Left kidney (tissue), 8 donors: ENCODE results near the gene HPS1. TPM values are rescaled to one million over a fixed set of nuclear protein-coding genes. Genes with fewer than 3 reads are reported as not detected.
A peak's percentile ranks its signal among the peaks of the same experiment; 100 is the strongest.

Source experiments
- DNase-seq: peaks from one replicate; pipeline ENCODE4 v3.0.0-alpha.2; 2013
- long read RNA-seq, 8 donors: transcript quantifications; one replicate each; lab custom pipeline, GENCODE V29; 2026
- polyA plus RNA-seq: library from polyadenylated mRNA; unstranded; fragments of 120-200 nt; gene quantifications from one replicate; pipeline ENCODE4 v1.2.1, GENCODE V29; 2013; ENCODE audit not compliant: insufficient read length

HPS1 gene
- 33.0 TPM for polyA plus RNA-seq
- long read RNA-seq, donor 1, partial matches to known transcripts, result 5 of 10 reads
- long read RNA-seq, donor 1, other reads (novel, unspliced or antisense), result 0 of 10 reads
- long read RNA-seq, donor 2, partial matches to known transcripts, result 0 of 2 reads
- long read RNA-seq, donor 2, other reads (novel, unspliced or antisense), result 0 of 2 reads
- long read RNA-seq, donor 3, partial matches to known transcripts, result 0 of 5 reads
- long read RNA-seq, donor 3, other reads (novel, unspliced or antisense), result 0 of 5 reads
- long read RNA-seq, donor 4, partial matches to known transcripts, result 0 of 1 reads
- long read RNA-seq, donor 4, other reads (novel, unspliced or antisense), result 0 of 1 reads
- long read RNA-seq, donor 5, partial matches to known transcripts, result 12 of 21 reads
- long read RNA-seq, donor 5, other reads (novel, unspliced or antisense), result 0 of 21 reads
- long read RNA-seq, donor 6, partial matches to known transcripts, result 8 of 14 reads
- long read RNA-seq, donor 6, other reads (novel, unspliced or antisense), result 0 of 14 reads
- long read RNA-seq, donor 7, transcript HPS1-207 (4 exons, 922 nt), result major isoform, 6 of 7 reads
- long read RNA-seq, donor 7, partial matches to known transcripts, result 0 of 7 reads
- long read RNA-seq, donor 7, other reads (novel, unspliced or antisense), result 0 of 7 reads
- long read RNA-seq, donor 8, partial matches to known transcripts, result 5 of 7 reads
- long read RNA-seq, donor 8, other reads (novel, unspliced or antisense), result 0 of 7 reads

DNA sequence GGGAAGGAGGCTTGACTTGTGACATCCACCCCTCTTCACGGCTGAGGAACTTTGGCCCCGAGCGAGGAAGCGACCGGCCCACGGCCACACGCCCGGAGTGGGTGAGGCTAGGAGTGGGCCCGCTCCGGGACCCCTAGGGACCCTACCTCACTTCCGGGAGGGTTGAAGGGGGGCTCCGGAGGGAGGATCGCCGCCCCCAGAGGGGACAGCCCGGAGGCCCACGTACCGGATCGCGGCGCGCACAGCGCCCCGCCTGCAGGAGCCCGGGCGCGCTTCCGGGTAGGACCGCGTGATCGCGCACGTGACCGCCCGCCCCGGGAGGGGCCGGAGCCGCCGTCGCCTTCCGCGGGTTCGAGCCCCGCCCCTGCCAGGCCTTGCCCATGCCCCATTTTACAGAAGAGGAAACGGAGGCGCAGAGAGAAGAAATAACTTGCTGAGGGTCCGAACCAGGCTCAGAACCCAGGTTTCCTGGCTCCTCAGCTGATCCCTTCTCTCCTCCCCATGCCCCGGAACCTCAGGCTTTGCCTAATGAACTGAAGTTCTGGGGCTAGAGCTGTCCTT, at the start of gene HPS1:
Gene HPS1, minus strand, starts transcription at position 275 of the 561 bp plus-strand sequence. CDS start 3,695 bp downstream, outside the sequence.
- DNase-seq, result peak; percentile 62

DNA sequence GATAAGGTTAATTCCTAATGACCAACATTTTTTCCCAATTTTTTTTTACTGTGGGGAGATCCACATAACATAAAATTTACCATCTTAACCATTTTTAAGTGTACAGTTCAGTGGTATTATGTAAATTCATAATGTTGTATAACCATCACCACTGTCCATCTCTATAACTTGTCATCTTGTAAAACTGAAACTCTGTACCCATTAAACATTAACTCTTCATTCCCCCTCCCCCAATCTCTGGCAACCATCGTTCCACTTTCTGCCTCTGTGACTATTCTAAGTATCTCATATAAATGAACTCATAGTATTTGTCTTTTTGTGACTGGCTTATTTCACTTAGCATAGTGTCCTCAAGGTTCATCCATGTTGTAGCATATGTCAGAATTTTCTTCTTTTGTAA, 46.0 kb upstream of the HPS1 start:
- DNase-seq, result no peak

DNA sequence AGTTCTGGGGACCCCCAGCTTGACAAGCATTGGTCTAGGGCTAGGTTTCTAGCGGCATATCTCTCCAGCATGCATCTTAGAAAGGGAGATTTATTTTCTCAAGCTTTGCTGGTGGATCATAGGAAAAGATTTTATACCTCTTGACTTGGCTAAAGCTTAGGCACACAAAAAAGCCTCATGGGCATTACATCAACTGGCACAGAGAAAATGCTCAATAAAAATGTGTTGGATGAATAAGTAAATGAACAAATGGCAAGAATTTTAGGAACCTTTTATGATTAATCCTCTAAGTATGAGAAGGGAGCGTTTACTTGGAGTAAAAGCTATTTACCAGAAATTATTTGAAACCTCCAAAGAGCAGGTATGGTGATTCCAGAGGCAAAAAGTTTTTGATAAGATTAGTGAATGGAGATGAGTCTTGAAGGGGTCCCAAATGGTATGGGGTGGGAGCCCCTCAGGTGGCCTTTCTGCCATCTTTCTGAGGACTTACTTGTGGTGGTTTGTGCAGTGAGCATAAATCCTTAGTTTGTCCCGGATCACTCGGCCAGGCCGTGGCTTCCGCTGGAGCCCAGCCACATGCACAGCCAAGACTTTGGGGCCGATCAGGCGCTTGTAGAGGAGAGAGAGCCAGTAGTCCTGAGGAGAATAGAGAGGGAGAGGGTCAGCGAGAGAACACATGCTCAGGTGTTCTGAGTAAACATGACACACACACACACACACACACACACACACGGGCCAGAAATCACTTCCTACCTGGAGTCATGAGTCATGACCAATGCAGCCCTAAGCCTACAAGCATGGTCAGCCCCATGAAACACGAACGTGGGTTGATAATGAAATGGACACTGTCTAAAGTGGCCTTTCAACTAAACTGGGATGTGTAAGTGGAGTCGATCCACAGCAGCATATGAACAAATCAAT, 43.1 kb upstream of the HPS1 start:
- no peak for DNase-seq

DNA sequence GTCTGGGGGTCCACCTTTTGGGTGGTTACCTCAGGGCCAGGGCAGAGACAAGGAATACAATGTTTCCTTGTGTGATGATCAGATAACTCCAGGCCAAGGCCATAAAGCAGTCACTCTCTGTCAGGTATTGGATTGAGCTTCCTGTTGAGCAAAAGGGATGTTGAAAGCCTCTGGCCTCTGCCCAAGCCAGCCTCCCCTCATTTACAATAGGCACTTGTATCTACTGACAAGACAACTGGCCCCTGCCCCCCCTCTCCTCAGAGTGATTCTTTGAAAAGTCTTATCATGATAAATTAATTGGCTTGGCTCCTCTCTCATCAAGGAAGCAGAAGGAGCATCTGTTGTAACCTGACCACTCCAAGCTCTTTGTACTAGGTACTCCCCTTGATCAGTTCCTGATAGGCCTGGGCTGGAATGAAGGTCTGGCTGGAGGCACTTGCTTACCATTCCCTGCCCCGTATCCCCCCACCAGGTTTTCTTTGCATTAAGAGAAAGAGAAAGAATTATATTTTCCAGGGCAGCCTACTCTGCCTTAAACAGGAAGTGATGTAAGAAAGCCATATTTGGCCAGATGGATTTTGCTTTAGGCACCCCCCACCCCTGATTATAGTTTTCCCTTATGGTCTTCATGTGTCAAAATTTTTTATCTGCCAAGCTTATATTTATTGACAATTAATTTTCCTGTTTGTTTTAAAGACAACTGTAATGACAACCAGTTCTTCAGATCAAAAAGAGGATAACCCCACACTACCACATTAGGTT, 42.1 kb upstream of the HPS1 start:
- no peak for DNase-seq

DNA sequence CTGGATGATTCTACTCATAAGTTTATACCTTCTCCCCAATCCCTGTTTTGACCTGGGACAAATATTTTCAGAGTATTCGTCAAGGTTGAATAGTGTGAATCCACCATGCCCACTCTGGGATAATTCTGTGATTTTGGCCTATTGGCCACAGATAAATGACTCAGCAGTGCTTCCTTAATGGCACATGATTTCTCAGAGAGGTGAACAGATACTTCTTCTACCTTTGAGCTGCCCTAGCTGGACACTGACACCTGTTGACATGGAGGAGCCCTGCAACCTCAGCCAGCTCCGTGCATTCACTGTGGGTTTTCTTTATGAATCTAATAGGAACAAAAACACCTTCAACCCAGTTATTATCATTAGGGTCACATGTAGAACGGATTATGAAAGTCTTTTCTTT, 40.9 kb upstream of the HPS1 start:
- DNase-seq, result no peak

DNA sequence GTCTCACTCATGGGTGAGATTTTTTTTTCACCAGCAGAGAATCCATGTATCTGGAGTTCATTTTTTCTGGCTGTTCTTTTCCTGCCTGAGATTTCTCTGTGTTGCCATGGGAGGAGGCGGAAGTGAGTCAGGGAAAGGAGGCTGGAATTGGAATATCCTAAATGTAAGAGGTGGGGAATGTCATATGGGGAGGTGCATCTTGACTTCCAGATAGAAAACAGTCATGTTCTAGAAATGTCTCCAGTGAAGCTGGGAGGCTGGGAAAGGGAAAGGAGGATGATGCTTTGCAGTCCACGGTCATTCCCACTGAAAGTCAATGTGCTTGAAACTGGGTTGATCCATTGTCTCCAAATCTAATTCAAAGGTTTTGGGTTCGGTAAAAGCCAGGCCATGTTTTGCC, 39.7 kb upstream of the HPS1 start:
- no peak for DNase-seq

DNA sequence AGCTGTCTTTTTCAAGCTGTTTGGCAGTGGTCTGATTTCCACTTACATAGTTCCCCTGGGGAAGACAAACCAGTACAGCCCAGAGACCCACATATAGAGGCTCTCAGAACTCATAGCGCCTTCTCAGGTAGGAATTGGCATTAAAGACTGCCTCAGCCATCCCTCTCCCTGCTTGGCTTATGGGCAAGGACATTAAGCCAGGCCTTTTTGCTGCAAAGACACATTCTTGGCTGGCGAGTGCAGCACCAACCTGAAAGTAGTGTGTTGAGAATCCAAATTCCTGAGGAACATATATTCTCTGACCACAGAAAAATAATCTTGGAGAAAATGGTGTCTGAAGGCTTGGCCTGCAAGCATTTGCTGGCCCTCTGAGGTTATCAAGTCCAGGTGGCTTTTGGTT, 39.2 kb upstream of the HPS1 start:
- no peak for DNase-seq

DNA sequence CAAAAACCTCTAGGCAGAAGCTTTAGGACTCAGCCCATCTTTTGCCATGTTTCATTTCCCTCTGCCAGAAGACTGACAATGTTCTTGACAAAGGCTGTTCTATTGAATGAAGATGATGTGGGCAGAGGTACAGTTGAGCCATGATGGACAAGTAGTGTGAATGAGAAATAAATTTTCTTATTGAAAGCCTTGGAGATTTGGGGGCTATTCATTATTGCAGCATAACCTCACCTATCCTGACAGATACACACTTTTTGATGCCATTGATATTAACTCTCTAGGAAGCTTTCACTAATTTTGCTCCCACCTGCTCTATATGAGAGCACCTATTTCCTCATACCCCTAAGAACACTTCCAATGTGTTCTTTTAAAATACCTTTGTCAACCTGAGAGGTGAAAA, 36.9 kb upstream of the HPS1 start:
- DNase-seq, result no peak

DNA sequence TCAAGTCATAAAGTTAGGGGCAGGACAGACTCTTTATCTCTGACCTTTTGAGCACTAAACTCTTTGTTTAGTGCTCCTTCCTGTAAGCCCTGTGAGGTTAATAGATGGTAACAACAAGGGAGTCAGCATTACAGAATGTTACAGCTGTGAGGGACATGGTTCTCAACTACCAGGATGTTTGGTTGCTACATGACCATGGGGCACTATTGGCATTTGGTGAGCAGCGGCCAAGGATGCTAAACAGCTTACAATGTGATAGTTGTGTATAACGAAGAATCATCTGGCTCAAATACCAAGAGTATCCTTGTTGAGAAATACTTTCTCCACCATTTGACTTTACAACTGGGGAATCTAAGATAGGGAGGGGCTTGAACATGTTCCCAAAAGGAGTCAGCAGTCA, 35.4 kb upstream of the HPS1 start:
- DNase-seq, result no peak

DNA sequence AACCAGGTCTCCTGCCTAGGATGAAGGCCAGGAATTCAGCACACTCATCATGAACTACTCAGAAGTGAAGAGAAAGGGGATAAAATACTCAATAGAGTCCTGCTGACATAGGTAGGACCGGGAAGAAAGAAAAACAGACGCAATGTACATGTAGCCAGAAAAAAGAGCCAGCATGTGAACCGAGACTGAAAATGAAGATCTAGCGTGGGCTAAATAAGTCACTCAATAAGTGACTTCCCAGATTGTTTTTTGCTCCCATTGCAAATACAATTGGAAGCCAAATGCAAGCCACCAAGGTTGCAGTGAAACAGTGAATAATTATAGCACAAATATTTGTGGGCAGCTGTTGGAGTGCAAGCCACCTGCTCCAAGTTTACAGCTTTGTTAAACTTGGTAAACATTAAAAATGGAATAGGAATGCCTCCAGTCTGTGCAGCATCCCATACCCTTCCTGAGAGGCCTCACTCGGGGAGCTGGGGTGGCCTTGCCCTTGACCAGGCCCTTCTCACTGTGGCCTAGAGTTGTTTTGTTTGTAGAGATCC, 34.7 kb upstream of the HPS1 start:
- no peak for DNase-seq

DNA sequence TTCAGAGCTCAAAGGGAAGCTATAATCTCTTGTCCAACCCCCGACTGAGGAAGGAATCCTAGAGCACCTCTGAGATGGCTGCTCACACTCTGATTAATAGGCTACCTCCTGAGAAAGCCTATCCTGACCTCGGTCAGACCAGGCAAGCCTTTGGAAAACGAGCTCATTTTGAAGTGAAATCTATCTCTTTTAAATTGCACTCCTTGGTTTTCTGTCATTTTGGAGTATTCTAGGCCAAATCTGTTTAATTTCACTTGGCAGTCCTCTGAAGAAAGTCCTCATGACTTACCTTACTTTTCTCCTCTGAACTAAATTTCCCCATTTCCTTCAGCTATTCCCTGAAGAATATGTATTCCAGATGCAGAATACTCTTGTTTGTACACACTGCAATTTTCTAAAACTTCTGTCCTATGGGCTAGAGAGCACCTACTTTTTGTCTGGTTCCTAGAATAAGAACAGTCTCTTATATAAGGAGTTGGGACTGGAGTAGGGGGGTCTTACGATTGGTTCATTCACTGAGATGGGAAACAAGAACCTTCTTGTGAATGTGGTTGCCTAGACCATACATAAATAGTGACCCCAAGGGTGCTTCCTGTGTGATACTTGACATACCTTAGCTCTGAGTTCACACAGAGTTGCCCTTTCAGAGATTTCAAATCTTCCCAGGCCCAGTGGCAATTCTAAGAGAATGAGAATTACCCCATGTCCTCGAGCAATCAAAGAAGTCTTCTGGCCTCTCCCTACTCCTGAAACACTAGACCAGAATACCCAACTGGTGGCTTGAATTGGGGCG, 31.9 kb upstream of the HPS1 start:
- DNase-seq, result no peak

DNA sequence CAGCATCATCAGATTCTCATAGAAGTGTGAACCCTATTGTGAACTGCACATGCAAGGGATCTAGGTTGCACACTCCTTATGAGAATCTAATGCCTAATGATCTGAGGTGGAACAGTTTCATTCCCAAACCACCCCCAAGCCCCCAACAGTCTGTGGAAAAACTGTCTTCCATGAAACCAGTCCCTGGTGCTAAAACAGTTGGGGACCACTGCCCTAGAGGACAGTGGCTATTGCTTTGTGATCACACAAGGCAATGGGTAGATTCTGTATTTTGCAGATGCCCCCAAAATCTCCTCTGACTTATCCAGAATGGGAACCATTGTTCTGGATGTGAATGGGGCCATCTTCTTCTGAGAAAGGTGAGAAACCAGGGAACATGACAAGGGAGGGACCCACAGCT, 31.1 kb upstream of the HPS1 start:
- DNase-seq, result no peak

DNA sequence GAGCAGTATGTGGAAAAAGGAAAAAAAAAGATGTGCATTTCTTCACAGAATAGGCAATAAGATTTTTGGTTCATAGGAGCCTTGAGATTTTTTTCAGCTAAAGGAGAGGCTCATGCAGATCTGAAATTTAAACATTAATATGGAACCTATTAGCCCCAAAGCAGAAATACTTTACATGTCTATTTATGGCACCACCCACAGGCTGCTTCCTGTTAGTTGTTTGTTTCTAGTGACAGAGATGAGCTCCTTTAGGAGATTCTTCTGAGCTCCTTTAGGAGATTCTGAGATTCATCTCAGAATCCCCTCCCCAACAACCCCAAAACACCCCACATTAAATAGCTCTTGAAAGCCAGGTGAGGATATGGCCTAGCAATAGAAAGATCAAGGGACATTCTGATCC, 27.9 kb upstream of the HPS1 start:
- DNase-seq, result no peak

DNA sequence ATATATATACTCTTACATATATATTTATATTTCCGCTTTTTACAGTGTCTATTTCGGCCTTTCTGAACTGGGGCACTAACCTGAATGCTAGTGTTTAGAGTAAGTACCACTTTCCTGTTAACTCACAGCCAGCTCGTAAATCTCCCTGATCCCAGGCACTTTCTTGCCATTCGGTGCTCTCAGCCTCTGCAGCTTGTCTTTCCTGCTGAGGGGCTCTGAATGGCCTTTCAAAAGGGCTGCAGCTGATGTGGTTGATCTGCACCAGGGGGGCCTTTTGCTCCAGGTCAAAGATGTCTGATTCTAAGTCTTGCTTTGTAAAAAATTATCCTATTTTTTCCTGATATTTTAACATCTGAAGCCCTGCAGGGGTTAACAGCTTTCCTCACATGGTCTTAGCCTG, 25.5 kb upstream of the HPS1 start:
- DNase-seq, result peak; percentile 14

DNA sequence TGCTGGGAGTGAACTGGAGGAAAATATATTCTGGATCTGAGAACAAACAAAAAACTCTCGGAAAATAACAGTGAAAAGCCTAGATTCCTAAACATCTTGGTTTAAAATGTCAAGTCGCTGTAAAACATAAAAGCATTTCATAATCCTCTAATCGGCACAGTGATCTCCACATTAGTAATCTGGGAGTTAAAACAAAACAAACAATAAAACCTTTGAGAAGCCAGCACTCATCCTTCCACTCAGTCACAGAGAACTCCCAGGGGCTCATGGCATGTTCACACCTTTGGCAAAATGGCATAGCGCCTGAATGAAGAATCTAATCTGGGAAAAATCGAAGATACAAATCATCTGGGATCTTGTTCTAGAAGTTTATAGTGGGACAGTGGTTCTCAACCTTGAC, 24.1 kb upstream of the HPS1 start:
- DNase-seq, result no peak

DNA sequence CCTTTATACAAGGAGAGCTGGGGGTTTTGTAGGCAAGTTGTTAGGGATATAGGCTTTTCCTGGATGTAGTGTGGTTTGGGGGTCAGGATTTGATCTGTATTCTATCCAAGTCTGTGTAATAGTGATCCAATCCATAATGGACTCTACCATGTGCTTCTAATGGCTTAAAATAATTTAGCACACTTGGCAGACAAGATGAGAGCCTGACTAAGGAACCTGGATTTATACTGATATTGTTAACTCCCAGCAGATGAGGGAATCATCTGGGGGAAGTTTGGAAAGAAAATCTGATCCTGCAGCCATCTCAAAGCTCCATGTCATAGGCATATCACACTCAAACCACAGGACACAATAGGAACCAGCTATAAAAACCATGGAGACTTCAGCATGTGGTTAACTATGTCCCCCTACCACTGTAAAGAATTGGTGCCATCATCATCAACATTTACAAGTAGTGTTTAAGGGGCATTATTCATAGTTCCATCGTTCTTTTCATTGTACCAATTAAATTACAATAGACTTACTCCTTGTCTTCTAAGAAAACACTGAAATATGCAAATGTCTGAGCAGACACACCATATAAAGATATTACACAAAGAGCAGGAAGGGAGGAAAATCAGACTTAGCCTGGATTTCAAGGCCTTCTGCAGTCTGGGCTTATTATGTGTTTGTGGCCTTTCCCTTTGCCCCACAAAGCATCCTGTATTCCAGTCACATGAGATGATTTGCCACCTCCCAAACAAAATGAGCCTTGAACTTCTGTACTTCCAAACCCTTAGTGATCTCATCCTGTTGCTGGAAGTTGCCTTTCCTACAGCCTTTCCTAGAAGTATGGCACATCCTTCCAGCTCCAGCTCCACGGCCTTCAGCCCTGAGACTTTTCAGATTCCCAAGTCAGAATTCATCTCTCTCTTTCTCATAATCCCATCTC, 22.5 kb upstream of the HPS1 start:
- DNase-seq, result no peak

DNA sequence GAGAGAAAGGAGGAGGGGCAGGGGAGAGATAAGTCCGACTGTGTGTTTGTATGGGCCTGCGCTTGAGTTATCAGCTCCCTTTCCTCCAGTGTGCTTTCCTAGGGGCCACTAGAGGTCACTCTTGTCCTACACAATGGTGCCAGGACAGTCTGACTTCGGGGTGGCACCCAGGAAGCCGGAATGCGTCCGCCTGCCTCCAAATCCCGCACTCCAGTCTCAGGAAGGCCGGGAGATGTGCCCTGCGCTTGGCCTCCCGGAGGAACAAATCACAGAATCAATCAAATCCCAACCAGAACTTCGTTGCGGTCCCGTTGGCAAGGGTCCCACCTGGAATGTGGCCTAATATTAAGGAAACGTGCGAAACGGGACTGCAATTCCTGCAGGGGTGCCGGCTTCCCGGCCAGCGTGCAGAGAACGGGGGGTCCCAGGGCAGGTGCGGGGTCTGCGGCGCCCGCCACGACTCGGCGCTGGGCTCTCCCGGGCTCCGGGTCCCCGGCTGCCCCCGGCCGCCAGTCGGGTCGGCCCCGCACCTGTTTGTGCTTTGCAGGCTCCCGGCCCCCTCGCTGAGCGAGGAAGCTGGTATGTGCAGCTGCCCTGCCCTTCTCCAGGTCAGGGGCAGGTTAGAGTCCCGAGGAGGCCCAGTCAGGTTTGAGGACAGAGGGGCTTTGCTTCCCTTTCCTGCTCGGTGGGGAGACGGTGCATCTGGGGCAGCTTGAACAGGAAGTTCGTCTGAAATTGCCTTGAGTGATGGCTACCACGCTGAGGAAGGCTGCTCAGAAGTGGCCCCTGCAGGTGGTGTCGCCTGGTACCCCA, 21.0 kb upstream of the HPS1 start:
- peak; percentile 84 for DNase-seq

DNA sequence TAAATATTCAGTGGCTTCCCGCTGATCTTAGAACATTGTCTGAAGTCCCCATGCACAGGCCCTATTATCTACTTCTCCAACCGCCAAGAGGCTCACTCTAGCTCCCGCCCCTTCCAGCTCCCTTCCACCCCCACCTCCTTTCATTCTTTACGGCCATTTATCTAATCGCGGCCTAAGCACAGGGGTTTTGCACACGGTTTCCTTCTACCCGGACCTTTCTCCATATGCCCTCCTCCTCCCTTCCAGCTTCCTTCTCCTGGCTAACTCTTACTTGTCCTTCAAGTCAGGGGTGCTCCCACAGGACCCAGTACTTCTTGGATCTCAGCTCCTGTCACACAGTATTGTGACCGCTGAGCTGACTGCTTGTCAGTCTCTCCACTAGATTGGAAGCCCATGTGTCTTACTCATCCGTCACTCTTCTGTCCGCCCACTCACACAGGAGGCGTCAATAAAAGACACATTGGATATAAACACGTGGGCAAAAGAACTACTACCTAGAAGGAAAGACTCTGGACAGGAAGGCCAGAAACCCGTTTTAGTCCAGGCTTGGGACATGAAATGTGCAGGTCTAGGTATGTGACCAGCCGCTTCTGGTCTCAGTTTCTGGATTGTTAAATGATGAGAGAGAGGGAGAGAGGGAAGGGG, 20.2 kb upstream of the HPS1 start:
- no peak for DNase-seq
